GM19238 (cell line): ENCODE results near the gene TLDC2.
"Not testable (repeated sequence)": the region's sequence is repeated elsewhere in the genome, so short reads cannot be mapped to it uniquely, and the experiment has no call there.

Experiments
- DNase-seq: peaks from one replicate; pipeline ENCODE4 v3.0.0; 2011; ENCODE audit warnings: low spot score; ENCODE audit not compliant: insufficient read length

The TLDC2 gene

DNA sequence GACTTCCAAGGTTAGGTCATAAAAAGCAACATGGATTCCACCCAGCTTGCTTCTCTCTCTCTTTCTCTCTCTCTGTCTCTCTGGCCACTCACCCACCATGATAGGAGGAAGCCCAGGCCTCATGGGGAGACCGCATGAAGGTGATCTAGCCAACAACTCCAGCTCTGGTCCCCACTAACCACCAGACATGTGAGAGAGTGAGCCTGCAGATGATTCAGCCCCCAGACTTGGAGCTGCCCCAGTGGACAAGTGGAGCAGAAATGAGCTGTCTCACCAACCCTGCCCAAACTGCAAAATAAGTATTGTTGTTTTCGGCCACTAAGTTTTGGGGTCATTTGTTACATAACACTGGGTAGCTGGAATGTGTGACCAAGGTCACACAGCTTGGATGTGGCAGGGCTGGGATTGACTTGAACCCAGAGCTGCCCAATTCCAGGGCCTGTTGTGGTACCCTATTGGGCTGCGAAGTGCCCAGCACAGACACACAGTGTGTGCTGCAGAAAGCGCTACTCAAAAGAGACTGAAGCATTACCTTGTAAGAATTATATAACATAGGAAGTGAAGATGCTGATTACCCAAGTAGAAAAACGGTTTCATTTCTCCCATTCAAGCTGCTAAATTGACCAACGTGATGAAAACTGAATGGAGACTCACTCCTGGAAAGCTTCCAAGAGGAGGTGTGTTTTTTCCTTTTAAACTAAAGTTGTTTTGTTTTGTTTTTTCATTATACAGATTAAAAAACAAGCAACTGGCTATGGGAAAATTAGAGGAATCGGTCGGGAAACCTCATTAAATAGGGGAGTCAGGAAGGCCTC is 9.1 kb upstream of the TLDC2 start:
- no peak for DNase-seq

DNA sequence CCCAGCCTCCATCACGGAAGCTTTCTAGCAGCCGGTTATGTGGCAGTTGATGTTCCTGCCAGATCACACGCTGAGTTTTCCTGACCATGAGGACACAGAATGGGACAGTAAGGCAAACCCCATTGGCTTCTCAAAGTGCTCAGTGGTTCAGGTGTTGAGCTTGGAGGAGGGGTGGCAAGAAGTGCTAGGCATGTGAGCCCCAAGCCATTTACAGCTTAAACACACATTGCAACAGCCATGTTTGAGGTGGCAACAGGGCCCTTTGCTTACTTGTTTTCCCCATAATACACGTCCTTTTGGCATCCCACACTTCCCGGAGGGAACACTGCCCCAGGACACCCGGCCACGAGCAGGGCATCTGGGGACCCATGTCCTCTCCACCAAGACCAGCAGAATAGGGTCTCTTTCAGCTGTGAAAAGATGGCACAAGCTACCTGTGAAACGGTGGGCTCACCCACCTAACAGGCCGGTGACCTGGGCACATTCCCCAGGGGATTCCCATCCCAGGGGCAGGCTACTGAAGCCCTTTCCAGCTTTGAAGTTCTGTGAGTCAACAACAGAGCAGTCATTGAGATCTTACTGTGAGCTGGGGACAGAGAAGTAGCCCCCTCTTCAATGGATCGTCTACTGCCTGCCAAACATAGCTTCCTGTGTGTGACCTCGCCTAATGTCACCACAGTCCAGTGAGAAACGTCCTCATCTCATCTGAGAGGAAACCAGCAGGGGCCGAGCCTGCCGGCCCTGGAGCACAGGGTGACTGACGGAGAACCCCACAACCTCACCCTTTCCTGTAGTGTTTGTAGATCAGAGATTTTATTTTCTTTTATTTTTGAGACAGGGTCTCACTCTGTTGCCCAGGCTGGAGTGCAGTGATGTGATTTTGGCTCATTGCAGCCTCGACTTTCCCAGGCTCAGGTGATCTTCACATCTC is 4.0 kb upstream of the TLDC2 start:
- DNase-seq, result no peak

DNA sequence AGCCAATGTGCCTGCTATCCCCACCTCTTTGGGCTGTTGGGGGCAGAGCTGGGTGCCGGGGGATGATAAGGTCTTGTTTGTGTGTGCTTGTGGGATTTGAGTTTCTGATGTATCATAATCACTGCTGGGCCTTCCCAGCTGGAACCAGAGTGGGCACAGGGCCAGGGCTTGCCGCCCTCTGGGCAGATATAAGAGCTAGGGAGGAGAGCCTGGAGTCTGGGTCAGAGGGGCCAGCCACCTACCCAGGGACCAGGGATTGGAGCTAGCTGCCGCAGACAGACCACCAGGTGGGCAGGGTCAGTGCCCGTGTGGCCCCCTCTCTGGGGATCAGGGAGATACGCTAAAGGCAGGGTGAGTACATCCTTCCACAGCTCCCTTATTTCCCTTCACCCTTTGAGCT is 3.1 kb upstream of the TLDC2 start:
- no peak for DNase-seq

DNA sequence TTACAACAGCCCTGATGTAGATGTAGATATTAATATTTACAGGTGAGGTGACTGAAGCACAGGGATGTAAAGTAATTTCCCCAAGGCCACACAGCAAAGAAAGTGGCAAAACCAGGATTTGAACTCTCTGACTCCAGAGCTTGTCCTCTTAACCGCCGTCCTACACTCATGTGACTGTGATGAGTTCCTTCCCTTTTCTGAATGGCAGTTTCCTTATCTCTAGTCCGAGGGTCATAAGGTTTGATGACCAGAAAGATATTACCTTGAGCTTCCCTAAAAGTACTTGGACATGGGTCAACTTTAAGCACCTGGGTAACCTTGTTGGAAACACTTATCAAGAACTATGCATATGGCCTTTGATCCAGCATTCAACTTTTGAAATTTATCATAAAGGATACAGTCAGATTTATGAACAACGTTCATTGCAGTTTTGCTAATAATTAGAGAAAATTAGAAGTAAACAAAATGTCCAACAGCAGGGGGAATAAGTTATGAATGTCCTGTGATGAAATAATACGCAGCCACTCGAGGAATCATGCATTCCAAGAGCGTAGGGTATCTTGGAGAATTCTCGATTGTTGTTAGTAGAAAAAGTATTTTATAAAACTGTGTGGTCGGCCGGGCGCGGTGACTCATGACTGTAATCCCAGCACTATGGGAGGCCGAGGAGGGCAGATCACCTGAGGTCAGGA is 2.3 kb upstream of the TLDC2 start:
- DNase-seq, result no peak

DNA sequence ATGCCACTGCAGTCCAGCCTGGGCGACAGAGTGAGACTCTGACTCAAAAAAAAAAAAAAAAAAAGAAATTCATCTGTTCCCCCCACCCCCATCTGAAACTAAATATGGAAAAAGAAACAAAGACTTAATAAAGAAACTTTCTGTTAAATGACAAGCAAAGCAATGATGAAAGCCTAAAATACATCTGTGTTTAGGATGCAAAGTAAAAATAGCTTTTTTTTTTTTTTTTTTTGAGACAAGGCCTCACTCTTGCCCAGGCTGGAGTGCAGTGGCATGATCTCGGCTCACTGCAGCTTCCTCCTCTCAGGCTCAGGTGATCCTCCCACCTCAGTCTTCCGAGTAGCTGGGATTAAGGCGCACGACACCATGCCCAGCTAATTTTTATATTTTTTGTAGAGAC is 845 bp upstream of the TLDC2 start:
- not testable (repeated sequence) for DNase-seq

DNA sequence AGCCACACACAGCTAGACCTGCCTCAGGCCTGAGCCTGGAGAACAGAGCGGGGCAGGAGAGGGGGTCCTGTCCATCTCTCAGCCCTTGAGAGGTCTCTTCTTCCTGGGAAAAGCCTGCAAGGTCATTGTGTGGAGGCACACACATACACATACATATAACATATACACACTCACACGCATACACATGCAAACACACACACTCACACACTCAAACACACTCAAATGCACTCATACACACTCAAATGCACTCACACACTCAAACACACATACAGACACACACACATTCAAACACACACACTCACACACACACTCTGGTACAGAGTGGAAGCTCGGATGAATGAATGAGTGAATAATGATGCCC is 515 bp downstream of the TLDC2 start:
- no peak for DNase-seq

DNA sequence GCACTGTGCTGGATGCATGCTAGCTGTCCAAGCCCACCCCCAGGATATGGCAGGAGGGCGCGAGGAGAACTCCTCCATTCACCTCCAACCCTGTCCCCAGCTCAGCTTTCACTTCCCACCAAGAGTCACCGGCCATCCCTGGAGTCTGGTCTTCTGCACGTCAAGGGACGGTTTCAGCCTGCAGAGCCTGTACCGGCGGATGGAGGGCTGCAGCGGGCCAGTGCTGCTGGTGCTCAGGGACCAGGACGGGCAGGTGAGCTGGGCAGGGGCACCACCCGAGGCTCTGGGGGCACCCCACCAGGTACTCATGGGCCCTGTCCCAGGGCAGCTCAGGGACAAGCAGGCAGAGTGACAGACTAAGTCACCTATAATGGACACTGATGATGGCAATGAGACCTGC is 3.0 kb downstream of the TLDC2 start:
- DNase-seq, result no peak

DNA sequence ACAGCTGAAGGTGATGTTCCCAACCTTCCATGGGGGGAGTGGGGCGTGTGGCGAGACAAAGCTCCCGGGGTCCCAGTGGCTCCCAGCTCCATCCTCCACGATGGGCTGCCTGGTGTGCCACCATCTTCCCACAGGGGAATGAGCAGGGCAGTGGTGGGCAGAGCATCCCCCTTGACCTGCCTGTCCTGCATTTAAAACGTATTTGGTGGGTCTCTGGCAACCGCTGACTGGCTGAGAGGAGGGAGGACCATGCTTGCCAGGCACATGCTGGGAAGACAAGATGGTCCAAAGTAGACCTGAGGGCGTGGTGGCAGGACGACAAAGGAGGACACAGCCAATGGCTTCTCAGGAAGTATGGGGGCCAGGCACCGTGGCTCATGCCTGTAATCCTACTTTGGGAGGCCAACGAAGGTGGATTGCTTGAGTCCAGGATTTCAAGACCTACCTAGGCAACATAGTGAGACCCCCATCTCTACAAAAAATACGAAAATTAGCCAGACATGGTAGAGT is 4.9 kb downstream of the TLDC2 start:
- no peak for DNase-seq

DNA sequence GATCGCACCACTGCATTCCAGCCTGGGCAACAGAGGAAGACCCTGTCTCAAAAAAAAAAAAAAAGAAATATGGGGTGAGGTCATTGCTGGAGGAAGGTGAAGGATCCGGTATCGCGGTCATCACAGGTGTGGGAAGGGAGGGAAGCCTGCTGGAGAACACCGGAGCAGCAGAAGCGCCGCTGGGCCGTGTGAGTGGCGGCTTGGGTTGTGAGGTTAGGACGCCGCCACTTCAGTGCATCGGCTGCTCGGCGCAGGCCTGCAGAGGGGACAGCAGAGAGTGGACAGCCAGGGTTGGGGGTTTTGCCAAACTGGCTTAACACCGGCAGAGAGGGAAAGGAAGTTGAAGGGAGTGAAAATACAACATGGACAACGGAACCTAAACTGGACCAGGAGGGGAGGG is 5.4 kb downstream of the TLDC2 start:
- no peak for DNase-seq

DNA sequence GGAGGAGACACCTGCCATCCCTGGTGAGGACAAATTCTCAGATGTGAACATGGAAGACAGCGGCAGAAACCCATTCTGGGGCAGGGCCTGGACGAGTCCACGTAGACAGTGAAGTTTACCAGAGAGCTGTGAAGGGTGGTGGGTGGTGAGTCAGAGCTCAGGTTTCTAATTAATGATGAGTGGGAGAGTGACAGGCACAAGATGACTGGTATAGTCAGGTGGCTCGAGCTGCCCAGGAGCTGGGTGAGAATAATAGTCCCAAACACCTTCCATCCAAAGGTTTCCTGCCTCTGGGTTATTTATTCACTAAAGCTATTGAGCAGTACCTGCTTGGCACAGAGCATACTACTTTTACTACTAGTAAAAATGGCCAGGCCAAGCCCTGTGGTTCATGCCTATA is 6.0 kb downstream of the TLDC2 start:
- no peak for DNase-seq

DNA sequence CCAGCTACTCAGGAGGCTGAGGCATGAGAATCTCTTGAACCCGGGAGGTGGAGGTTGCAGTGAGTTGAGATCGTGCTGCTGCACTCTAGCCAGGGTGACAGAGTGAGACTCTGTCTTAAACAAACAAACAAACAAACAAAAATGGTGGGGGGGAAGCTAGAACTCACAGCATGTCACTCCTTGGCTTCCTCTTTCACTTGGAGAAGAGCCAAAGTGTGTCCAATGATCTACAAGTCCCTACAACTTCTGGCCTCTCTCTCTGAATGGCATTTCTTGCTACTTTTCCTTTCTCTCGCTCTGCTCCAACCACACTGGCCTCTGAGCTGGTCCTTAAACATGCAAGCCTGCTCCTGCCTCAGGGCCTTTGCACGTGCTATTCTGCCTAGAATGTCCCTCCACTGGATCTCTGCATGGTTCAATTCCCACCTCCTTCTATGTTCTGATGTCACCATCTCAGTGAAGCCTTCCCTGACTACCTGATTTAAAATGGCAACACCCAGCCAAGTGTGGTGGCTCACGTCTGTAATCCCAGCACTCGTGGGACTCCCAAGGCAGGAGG is 8.1 kb downstream of the TLDC2 start:
- no peak for DNase-seq

DNA sequence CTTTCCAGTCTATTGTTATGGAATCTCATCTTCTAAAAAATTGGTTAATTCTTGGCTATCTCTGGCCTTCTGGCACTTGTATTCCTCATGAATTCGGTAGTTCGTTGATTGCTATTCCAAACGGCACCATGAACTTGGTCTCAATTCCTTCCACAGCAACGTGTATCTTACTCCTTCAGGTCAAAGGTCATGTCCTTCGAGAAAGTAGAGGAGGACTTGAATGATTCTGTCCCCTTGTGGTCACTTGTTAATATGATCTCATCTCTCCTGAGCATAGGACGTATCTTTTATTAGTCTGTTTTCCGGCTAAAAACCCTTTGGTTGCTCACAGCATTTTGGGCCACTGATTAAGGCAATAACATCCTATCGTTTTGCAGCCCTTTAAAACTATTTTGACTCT is 9.4 kb downstream of the TLDC2 start:
- no peak for DNase-seq

DNA sequence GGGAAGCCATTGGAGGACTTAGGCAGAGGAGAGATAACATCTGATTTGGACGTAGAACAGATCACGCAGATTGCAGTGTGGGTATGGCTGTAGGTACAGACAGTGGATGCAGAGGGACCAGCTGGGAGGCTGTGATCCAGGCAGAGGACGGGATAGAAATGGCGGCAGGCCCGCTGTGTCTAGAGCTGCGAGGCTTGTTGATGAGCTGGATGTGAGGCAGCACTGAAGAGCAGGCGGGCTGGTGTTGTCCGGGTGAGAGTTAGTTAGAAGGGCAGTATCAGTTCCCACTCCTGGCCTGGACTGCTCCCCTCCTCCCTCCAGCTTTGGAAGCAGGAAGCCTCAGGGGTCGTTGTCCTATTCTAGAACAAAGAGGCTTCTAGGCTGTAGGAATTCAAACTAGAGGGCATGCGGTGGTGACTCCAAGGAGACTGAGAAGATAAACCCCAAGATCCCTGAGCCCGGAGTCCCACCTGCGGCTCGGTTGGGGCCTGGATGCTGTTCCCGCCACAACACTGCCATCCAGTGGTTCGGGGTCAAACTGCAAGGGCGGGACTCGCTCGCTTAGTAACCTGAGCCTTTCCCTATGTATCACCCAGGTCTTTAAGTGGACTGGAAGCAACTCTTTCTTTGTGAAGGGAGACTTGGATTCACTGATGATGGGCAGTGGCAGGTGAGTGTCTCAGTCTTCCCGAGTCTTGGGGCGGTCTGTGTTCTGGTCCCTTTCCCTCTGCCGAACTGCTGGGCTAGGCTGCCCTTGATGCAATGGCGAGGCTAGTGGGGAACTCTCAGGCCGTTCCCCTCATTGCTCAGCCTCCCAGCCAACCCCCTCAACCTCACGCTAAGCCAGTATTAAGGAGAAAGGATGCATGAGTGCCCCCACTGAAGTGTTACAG is 11.2 kb downstream of the TLDC2 start:
- DNase-seq, result peak; percentile 82

DNA sequence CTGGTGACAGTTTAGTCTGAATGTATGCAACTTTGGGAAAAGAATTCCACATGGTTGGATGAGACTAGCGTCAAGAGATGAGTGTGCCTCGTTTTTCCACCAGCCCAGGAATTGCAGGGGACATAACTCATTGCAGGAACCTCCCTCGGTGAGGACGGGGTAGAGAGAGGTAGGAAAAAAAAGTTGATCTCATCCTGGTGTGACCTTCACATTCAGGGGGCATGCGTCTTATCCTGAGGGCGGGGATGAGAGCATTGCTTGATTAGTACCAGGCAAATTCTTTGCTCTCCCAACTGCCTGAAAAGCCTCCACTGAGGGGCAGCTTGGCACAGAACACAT is 11.8 kb downstream of the TLDC2 start:
- DNase-seq, result no peak

DNA sequence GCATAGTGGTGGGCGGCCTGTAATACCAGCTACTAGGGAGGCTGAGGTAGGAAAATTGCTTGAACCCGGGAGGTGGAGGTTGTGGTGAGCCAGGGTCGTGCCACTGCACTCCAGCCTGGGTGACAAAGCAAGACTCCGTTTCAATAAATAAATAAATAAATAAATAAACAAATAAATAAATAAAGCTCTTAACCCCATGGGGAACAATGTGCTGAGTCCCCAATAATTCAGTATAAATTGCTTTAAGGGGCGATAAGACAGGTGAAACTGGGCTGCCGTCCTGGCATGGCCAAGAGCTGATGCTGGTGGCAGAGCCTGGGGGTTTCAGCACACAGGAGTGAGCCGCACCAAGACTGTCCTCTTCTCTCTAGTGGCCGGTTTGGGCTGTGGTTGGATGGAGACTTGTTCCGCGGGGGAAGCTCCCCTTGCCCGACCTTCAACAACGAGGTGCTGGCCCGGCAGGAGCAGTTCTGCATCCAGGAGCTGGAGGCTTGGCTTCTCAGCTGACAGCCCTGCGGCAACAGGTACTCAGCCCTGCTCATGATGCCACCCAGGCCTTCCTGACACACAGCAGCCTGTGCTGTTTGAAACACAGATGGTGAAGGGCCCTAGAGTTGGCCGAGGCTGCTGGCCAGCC is 13.1 kb downstream of the TLDC2 start:
- no peak for DNase-seq

DNA sequence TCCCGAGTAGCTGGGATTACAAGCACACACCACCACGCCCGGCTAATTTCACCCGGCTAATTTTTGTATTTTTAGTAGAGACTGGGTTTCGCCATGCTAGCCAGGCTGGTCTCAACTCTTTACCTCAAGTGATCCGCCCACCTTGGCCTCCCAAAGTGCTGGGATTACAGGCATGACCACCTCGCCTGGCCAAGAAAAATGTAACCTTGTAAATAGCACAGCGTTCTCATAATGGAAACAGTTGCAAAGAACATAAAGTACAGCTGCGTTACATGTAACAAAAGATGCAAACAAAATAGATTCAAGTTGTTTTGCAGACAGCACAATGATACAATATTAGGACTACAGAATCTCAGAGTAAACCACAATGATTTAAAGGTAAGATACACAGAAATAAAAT is 14.6 kb downstream of the TLDC2 start:
- no peak for DNase-seq

DNA sequence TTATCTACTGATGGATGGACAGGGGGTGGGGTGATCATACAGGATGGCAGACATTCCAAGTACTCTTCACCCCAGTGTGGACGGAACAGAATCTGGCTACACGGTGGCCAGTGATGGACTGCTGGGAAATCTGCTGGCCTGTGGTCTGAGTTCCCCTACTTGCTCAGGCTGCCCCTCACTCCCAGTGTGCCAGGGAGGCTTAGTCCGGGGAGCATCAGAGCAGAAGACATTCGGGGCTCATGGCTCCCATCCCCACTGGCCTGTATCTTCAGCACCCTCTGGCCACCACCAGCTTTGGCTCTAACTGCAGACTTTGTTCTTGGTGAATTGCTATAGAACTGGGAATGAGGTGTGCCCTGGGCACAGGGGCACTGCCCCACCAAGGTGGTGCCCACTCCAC is 15.3 kb downstream of the TLDC2 start:
- no peak for DNase-seq

DNA sequence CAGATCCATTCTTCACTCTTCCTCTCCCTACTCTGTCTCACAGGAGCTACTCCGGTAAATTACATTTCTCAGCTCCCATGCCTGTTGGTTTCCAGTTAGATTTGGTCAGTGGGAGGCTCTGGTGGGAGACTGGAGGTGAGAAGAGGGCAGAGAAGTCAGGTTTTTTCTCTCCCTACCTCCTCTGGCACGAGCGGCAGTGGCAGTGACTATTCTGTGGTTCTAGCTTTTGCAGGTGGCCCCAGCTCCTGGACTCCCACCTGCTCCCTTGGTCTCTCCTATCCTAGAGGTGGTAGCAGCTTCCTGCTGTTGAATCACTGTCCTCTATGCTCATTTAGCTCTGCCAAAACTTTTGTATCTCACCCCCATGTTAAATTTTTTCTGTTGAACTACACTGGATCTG is 17.9 kb downstream of the TLDC2 start:
- DNase-seq, result no peak

DNA sequence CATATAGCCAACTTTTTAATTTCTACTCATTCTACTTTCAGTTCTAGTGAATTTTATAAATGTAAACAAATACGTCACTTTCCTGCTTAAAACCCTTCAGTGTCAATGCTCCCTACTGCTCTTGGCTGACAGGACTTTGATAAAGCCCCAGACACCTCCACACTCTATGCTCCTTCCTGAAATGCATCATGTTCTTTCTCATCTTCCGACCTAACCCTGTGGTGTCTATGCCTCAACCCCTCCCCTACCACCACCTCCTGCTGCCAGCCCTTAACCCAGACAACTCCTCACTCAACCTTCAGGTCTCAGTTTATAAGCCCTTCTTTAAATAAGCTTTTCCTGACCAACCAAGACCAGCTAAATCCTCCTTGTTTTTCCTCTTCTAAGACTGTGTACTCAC is 19.1 kb downstream of the TLDC2 start:
- no peak for DNase-seq

DNA sequence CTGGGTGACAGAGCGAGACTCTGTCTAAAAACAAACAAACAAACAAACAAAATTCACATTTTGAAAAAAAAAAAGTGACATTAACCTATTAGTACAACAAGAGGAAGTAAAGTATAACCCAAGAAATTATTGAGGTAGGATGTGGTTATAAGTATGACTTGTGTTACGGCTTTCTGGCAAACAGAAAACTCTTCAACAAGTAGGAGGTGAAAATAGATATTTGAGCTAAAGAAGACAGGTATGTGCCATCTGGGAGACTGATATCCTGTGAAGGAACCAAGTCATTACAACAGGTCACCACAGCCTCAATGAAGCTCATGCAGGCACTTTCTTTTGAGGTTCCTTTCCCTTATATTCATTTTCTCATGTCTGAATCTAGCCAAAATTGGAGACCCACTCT is 28.8 kb downstream of the TLDC2 start:
- DNase-seq, result no peak
